H1 (cell line): Measurements from ENCODE around the gene PRAME. TPM values are rescaled to one million over a fixed set of nuclear protein-coding genes. Genes with fewer than 3 reads are reported as not detected.

ENCODE experiments used
- CTCF ChIA-PET: fragments of 300-600 bp; sonication (Branson Sonifier 250); formaldehyde crosslinking; loops from one replicate; lab custom pipeline; 2021; ENCODE audit not compliant: partially characterized antibody; lab: Charles Lee
- POLR2A ChIA-PET: fragments of 300-600 bp; sonication (Branson Sonifier 250); formaldehyde crosslinking; loops from one replicate; lab custom pipeline; 2021; ENCODE audit warnings: inconsistent platforms; ENCODE audit not compliant: partially characterized antibody; lab: Charles Lee
- DNase-seq, 2 experiments: peaks; one replicate each; pipeline versions ENCODE4 v3.0.0 to v3.0.0-alpha.2; 2010 to 2022; ENCODE audit warnings: low spot score in 2 of 2, low read depth in 1 of 2, mixed read lengths in 1 of 2
- FAIRE-seq: peaks from 2 replicates; lab custom pipeline; 2011; peaks lifted over from hg19 to GRCh38; lab: Jason Lieb, UNC
- H2AFZ ChIP-seq: 2 replicates; pipeline ENCODE4 v1.8.1; 2012; ENCODE audit warnings: low read length, inconsistent platforms
- H2AK5ac ChIP-seq: 2 replicates; pipeline ENCODE4 v1.6.1; 2013; ENCODE audit warnings: low read depth, low read length
- H2BK120ac ChIP-seq: replicated peaks from 2 replicates; pipeline ENCODE3; 2013; ENCODE audit warnings: low read depth, low read length, inconsistent platforms
- H2BK12ac ChIP-seq: 2 replicates; pipeline ENCODE4 v1.6.1; 2013; ENCODE audit warnings: low read depth, low read length
- H2BK15ac ChIP-seq: 2 replicates; pipeline ENCODE4 v1.6.1; 2013; ENCODE audit warnings: low read length
- H2BK20ac ChIP-seq: 2 replicates; pipeline ENCODE4 v1.6.1; 2013; ENCODE audit warnings: low read length
- H2BK5ac ChIP-seq: 2 replicates; pipeline ENCODE4 v1.6.1; 2013; ENCODE audit warnings: low read depth, low read length
- H3K14ac ChIP-seq: 2 replicates; pipeline ENCODE4 v1.6.1; 2013; ENCODE audit warnings: inconsistent platforms; ENCODE audit not compliant: insufficient read length
- H3K18ac ChIP-seq: 2 replicates; pipeline ENCODE4 v1.6.1; 2013; ENCODE audit warnings: low read length; ENCODE audit errors: extremely low read depth
- H3K23ac ChIP-seq: 2 replicates; pipeline ENCODE4 v1.6.1; 2013; ENCODE audit warnings: inconsistent platforms; ENCODE audit not compliant: insufficient read length
- H3K23me2 ChIP-seq: 2 replicates; pipeline ENCODE4 v1.6.1; 2013; ENCODE audit warnings: low read depth, low read length
- H3K27ac ChIP-seq: 2 replicates; pipeline ENCODE4 v1.6.1; 2011; ENCODE audit warnings: low read depth, low read length, inconsistent platforms
- H3K27me3 ChIP-seq, 4 experiments: replicated peaks in 1 of 4; 1 replicate in 1 of 4; 2 replicates in 3 of 4; pipeline versions ENCODE4 v1.6.1 to v1.8.1; 2011 to 2013; ENCODE audit warnings: low read length in 3 of 4, mild to moderate bottlenecking in 3 of 4, inconsistent platforms in 2 of 4, mixed read lengths in 2 of 4, moderate library complexity in 1 of 4; ENCODE audit not compliant: control insufficient read depth in 3 of 4, insufficient read depth in 3 of 4; ENCODE audit errors: extremely low read depth in 1 of 4
- H3K36me3 ChIP-seq, 4 experiments: 2 replicates each; pipeline versions ENCODE4 v1.6.1 to v1.8.1; 2011 to 2013; ENCODE audit warnings: mild to moderate bottlenecking in 4 of 4, low read length in 3 of 4, moderate library complexity in 2 of 4, control low read depth in 1 of 4, inconsistent platforms in 1 of 4; ENCODE audit not compliant: insufficient read depth in 4 of 4, control insufficient read depth in 2 of 4
- H3K4ac ChIP-seq: replicated peaks from 2 replicates; pipeline ENCODE3; 2013; ENCODE audit warnings: low read length, low read depth, mixed read lengths, inconsistent platforms; ENCODE audit not compliant: insufficient read length
- H3K4me1 ChIP-seq, 4 experiments: replicated peaks in 1 of 4; 1 replicate in 1 of 4; 2 replicates in 3 of 4; pipeline versions ENCODE4 v1.6.1 to v1.8.1; 2011 to 2013; ENCODE audit warnings: low read length in 3 of 4, inconsistent platforms in 2 of 4, mixed read lengths in 1 of 4; ENCODE audit not compliant: insufficient read depth in 4 of 4, control insufficient read depth in 3 of 4
- H3K4me2 ChIP-seq, 2 experiments: 2 replicates each; pipeline versions ENCODE4 v1.6.1 to v1.8.1; 2011 to 2013; ENCODE audit warnings: low read depth in 2 of 2, low read length in 2 of 2, control low read depth in 1 of 2, inconsistent platforms in 1 of 2, mild to moderate bottlenecking in 1 of 2; ENCODE audit not compliant: insufficient read depth in 1 of 2
- H3K4me3 ChIP-seq, 4 experiments: fragments of 200-600, 300-600 bp in 1 of 4; sonication (generic), shearing (Covaris generic), sonication (Bioruptor Twin) in 1 of 4; 2 replicates each; pipeline versions ENCODE4 v1.5.1 to v1.8.1; 2011 to 2016; ENCODE audit warnings: low read length in 4 of 4, low read depth in 3 of 4, control low read depth in 2 of 4, inconsistent platforms in 2 of 4, mild to moderate bottlenecking in 2 of 4, mixed read lengths in 1 of 4, moderate library complexity in 1 of 4; ENCODE audit not compliant: insufficient read depth in 2 of 4; ENCODE audit errors: extremely low read depth in 1 of 4
- H3K56ac ChIP-seq: replicated peaks from 2 replicates; pipeline ENCODE3; 2013; ENCODE audit warnings: low read depth, mild to moderate bottlenecking, mixed read lengths, low read length, inconsistent platforms; ENCODE audit not compliant: insufficient read length
- H3K79me1 ChIP-seq: 2 replicates; pipeline ENCODE4 v1.6.1; 2013; ENCODE audit warnings: low read depth, low read length, control low read depth
- H3K79me2 ChIP-seq, 2 experiments: 2 replicates each; pipeline versions ENCODE4 v1.6.1 to v1.8.1; 2012 to 2013; ENCODE audit warnings: low read length in 2 of 2, mild to moderate bottlenecking in 2 of 2, inconsistent platforms in 1 of 2; ENCODE audit not compliant: insufficient read depth in 2 of 2, control insufficient read depth in 1 of 2
- H3K9ac ChIP-seq, 4 experiments: replicated peaks in 1 of 4; 1 replicate in 1 of 4; 2 replicates in 3 of 4; pipeline versions ENCODE4 v1.6.1 to v1.8.1; 2011 to 2013; ENCODE audit warnings: low read depth in 3 of 4, low read length in 3 of 4, control low read depth in 2 of 4, mild to moderate bottlenecking in 2 of 4, moderate library complexity in 2 of 4, inconsistent platforms in 1 of 4; ENCODE audit errors: extremely low read depth in 1 of 4
- H3K9me3 ChIP-seq, 2 experiments: 2 replicates each; pipeline versions ENCODE4 v1.6.1 to v1.8.1; 2012 to 2013; ENCODE audit warnings: mild to moderate bottlenecking in 2 of 2, moderate library complexity in 2 of 2, control low read depth in 1 of 2, inconsistent platforms in 1 of 2, low read depth in 1 of 2, low read length in 1 of 2, mixed read lengths in 1 of 2; ENCODE audit not compliant: insufficient read depth in 2 of 2
- H4K20me1 ChIP-seq, 2 experiments: replicated peaks in 1 of 2; 2 replicates each; pipeline versions ENCODE3 to v1.8.1; 2011 to 2013; ENCODE audit warnings: inconsistent platforms in 2 of 2, low read length in 2 of 2, mild to moderate bottlenecking in 1 of 2; ENCODE audit not compliant: insufficient read depth in 2 of 2, control insufficient read depth in 1 of 2
- H4K5ac ChIP-seq: 2 replicates; pipeline ENCODE4 v1.6.1; 2013; ENCODE audit warnings: low read length, low read depth, mixed read lengths, inconsistent platforms; ENCODE audit not compliant: insufficient read length
- H4K8ac ChIP-seq: 2 replicates; pipeline ENCODE4 v1.8.0; 2013; ENCODE audit warnings: mild to moderate bottlenecking, moderate library complexity, low read length, inconsistent platforms; ENCODE audit not compliant: insufficient read depth; ENCODE audit errors: extremely low read depth
- H4K91ac ChIP-seq: replicated peaks from 2 replicates; pipeline ENCODE3; 2013; ENCODE audit warnings: low read length, mixed read lengths, inconsistent platforms; ENCODE audit not compliant: insufficient read length
- CEBPB ChIP-seq: IDR thresholded peaks from 2 replicates; pipeline ENCODE4 v1.6.1; 2012; ENCODE audit warnings: low read depth, low read length
- EZH2 ChIP-seq: fragments of 200-600 bp; sonication (generic); IDR thresholded peaks from 2 replicates; pipeline ENCODE4 v1.7.1; 2012; ENCODE audit warnings: low read depth, mild to moderate bottlenecking, moderate library complexity, low read length, inconsistent platforms; ENCODE audit not compliant: severe bottlenecking
- POU5F1 ChIP-seq: IDR thresholded peaks from 2 replicates; pipeline ENCODE4 v1.6.1; 2011; ENCODE audit warnings: low read depth, mild to moderate bottlenecking, low read length, moderate library complexity
- SIN3A ChIP-seq, 2 experiments: IDR thresholded peaks in 1 of 2; conservative IDR thresholded peaks in 1 of 2; 2 replicates each; pipeline ENCODE4 v1.6.1; 2011 to 2012; ENCODE audit warnings: low read length in 2 of 2, improper control_type of control experiment in 1 of 2, low read depth in 1 of 2, mild to moderate bottlenecking in 1 of 2
- WGBS, 2 experiments: shearing (Covaris generic) in 1 of 2; methylation state at CpG; one replicate each; pipeline versions ENCODE4 v1.1.6 to v1.1.7; 2013 to 2015; ENCODE audit warnings: low lambda C conversion rate in 2 of 2, mixed read lengths in 2 of 2, inconsistent platforms in 1 of 2, low coverage in 1 of 2, missing lambda C conversion rate in 1 of 2; ENCODE audit not compliant: insufficient replicate concordance in 2 of 2, insufficient coverage in 1 of 2, insufficient read length in 1 of 2; ENCODE audit errors: extremely low coverage in 1 of 2, missing lambda C conversion rate in 1 of 2; 5-methylcytosine and 5-hydroxymethylcytosine counted together
- polyA plus RNA-seq, 7 experiments: library from polyadenylated mRNA; depleted of rRNA in 3 of 7; stranded (reverse) in 5 of 7; unstranded in 2 of 7; fragments of >200 nt in 5 of 7; fragments of 200-250 nt in 2 of 7; gene quantifications; 1 replicate in 5 of 7; 2 replicates in 1 of 7; 4 replicates in 1 of 7; pipeline versions ENCODE4 v1.2.1 to v1.2.3, GENCODE V29; 2011 to 2013; ENCODE audit warnings: missing spikeins in 2 of 7, mixed read lengths in 2 of 7
- total RNA-seq: library from RNA; stranded (reverse); fragmentation: NEBNext Ultra II Directional; extraction: Animal tissue kit (Norgen Biotek cat#: 25700); gene quantifications from 2 replicates; pipeline ENCODE4 v1.2.1, GENCODE V29; 2021

The PRAME gene
- total and polyA plus RNA-seq, 2 of the 8 experiments (the other 6 are each of a cell fraction or from before 2014, with no cell fraction given): 0.15 to 1.1 TPM

- Histone ChIP-seq H4K8ac (no peak overlapping the region), H3K9me3 (peaks cover 29 to 64% of the 10 kb centered on the region in 2 experiments), H2BK20ac (no peak overlapping the region), H2BK12ac (no peak overlapping the region), H3K23ac (no peak overlapping the region), H3K14ac (no peak overlapping the region), H3K27me3 (peaks cover 49 to 81% (median 70%) of the 10 kb centered on the region in 4 experiments), H3K79me2 (no peaks in the 10 kb centered on the region), H3K4me2 (no peak overlapping the region), H3K56ac (no peak overlapping the region), H3K79me1 (no peaks in the 10 kb centered on the region), H4K20me1 (no peaks in the 10 kb centered on the region), H3K4me1 (no peaks in the 10 kb centered on the region), H3K27ac (no peak overlapping the region), H4K5ac (no peak overlapping the region), H2AK5ac (no peak overlapping the region), H3K4ac (no peak overlapping the region), H3K23me2 (no peaks in the 10 kb centered on the region), H2AFZ (no peak overlapping the region), H3K4me3 (no peak overlapping the region), H4K91ac (no peak overlapping the region), H3K18ac (no peak overlapping the region), H2BK15ac (no peak overlapping the region), H3K9ac (no peak overlapping the region), H2BK5ac (no peak overlapping the region), H2BK120ac (no peak overlapping the region), H3K36me3 (no peaks in the 10 kb centered on the region)
- FAIRE-seq (no peak), DNase-seq (no peak)
- 79% methylated on average over 5 of the region's 5 CpGs; no CpG with 5 or more reads in 1 of the 2 experiments for whole genome bisulfite sequencing, 2 experiments
- CTCF ChIA-PET: no interaction called here
- TF ChIP-seq SIN3A (conservative IDR thresholded peaks at IDR 0.05 in 1 of 2, IDR thresholded peaks at IDR 0.05 in 1 of 2; ENCODE audit: low read depth in 1 of 2, low read length in 2 of 2): no peak
- TF ChIP-seq CEBPB: no peak
- no peak for TF ChIP-seq POU5F1
- no peak for TF ChIP-seq EZH2
- POLR2A ChIA-PET: no interaction called here
Observed at GRCh38 chr22:22569218-22569617, 10.2 kb upstream of the PRAME start.
